NCI-H345 (cell line): ENCODE data around the gene PPIH.
"Not testable (repeated sequence)": the region's sequence is repeated elsewhere in the genome, so short reads cannot be mapped to it uniquely, and the experiment has no call there.

Experiments
- DNase-seq: peaks from one replicate; lab custom pipeline; 2025; lab: John Stamatoyannopoulos, UW

Gene PPIH

DNA sequence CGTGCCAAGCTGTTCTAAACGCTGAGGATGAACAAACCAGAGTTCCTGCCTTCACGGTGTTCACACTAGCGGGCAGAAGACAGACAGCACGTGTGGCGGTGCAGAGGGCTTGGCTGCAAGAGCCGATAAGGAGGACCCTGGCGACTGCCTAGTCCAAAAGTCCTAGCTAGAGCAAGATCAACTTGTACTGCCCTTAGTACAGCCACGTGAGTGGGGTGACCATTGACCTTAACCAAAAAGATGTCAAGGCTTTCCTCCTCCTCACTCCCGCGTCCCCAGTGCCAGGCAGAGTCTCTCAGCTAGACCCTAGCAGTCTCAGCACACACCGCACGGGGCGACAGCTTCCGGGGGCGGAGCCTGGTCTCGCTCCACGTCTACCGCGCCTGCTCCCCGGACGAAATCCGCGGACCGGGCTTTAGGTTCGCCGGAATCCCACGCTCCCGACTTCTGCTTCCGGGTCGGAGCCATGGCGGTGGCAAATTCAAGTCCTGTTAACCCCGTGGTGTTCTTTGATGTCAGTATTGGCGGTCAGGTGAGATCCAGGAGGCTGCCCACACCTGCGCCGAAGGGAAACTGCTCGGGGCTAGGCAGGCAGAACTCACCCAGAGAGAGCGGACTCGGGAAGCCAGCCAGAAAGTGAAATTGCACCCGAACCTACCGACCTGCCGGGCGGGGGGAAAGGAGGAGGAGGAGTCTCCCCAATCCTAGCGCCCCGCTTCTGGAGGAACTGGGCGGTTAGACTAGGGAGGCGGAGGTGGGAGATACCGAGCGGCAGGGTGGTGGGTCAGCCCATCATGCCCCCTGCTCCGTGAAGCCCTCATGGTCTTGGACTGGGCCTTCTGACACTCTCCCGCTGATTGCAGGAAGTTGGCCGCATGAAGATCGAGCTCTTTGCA, at the start of gene PPIH:
PPIH (plus strand) TSS at position 443 of the 896 bp plus-strand sequence; CDS start at position 467, 24 bp downstream.
- peak; percentile 95 for DNase-seq

DNA sequence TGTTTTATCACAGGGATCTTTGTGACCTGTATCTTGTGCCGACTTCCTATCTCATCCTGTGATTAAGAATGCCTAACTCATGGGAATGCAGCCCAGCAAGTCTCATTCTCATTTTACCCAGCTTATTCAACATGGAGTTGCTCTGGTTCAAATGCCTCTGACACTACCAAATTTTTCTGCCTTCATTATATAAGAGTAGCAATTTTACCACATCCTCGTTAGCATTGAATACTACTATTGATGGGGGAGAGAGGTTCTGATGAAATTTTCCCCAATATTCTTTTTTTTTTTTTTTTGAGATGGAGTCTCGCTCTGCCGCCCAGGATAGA, 44.5 kb upstream of the PPIH start:
- no peak for DNase-seq

DNA sequence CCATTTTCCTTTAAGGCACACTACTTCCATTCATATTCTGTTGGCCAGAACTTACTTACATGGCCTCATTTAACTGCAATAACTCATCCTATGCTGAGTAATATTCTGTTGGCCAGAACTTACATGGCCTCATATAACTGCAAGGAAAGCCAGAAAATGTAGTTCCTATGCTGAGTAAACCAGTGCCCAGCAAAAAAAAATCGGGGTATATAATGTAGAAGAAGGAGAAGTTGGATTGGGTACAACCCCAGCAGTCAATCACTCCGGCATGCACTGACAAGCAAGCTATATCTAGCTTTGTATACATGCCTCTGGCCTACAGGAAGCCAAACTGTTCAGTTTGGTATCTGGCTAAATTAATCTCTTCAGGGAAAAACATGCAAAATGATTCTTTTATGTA, 39.4 kb upstream of the PPIH start:
- DNase-seq, result no peak

DNA sequence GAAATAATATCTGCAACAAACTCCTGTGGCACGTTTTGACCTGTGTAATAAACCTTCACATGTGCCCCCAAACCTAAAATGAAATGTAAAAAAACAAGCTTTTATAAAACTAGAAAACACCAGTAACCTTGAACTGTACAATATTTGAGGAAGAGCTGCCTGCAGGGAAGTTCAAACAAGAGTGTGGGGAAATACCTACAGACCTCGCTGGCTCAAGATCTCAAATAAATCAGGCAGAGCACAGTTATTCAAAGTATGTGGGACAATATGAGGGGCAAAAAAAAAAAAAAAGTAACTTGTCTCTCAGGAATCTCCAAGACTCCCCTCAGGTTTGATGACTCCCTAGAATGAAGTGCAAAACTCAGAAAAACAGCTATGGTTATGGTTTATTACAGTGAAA, 37.9 kb upstream of the PPIH start:
- DNase-seq, result no peak

DNA sequence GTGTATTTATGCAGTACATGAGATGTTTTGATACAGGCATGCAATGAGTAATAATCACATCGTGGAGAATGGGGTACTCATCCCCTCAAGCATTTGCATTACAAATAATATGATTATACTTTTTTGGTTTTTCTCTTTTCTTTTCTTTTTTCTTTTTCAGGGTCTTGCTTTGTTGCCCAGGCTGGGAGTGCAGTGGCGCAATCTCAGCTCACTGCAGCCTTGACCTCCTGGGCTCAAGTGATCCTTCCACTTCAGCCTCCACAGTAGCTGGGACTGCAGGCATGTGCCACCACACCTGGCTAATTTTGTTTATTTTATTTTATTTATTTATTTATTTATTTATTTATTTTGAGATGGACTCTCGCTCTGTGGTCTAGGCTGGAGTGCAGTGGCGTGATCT, 37.0 kb upstream of the PPIH start:
- not testable (repeated sequence) for DNase-seq

DNA sequence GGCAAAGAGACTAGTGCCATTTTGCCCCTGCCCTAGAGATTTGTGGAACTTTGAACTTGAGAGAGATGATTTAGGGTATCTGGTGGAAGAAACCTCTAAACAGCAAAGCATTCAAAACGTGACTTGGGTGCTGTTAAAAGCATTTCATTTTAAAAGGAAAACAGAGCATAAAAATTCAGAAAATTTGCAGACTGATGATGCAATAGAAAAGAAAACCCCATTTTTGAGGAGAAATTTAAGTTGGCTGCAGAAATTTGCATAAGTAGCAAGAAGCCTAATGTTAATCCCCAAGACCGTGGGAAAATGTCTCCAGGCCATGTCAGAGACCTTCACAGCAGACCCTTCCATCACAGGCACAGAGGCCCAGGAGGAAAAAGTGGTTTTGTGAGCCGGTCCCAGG, 31.0 kb upstream of the PPIH start:
- not testable (repeated sequence) for DNase-seq

DNA sequence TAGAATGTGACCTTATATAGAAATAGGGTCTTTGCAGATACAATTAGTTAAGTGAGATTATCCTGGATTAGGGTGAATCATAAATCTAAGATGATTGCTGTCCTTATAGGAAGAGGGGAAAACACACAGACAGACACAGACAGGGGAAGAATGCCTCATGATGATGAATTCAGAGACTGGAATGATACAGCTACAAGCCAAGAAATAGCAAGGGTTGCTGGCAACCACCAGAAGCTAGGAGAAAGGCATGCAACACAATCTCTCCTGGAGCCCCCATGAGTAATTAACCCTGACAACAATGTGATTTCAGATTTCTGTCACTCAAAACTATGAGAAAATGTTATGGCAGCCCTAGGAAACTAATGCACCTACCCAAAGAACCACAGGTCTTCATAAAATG, 19.1 kb upstream of the PPIH start:
- DNase-seq, result no peak

DNA sequence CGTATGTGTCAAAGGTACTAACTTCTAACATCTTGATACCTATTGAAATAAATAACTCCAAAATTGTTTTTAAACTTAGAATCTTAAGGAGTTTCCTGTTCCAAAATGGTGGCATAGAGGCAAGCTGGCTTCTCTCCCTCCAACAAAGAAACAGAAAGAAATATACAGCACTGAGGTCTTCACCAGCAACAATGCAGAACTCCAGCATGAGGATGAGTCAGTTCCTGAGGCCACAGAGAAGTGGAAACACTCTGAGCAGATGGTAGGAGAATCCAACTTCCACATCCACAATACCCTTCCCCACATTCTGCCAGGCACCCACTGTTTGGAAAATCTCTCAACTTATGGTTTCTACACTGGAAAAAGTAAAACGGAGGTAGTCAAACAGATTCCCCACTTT, 12.2 kb upstream of the PPIH start:
- no peak for DNase-seq

DNA sequence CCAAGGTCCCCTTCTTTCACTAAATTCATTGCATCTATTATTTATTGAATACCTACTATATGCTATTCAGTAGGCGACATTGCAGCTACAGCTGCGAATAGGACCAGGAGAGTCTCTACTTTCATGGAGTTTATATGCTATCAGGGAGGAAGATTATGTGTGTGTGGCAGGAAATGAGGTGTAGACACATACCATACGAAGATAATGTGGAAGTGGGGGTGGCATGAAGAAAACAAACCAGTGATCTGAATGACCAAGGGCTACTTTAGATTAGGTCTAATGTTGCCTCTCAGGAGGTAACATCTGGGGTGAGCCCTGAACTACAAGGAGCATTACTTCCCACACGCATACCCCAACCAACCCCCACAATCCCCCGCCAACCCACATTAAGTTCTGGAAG, 1.0 kb upstream of the PPIH start:
- no peak for DNase-seq

DNA sequence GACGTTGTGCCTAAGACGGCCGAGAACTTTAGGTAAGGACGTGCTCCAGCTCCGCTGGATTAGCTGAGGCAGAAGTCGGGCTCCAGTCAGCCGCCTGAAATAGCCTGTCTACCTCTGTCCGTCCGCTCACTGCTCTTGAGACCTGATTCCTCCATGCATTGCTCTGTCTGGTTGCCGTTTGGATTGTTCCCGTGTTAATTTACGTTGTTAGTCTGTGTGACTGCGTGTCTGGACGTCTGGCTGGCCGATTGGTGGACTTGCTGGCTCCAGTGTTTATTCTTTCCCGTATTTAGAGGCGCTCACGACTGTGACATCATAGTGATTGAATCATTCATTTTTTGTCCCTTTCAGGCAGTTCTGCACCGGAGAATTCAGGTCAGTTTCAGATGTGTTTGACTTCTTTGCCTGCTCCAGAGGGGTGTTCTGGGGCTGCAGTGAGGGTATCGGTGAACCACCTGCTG, 684 bp downstream of the PPIH start:
- no peak for DNase-seq

DNA sequence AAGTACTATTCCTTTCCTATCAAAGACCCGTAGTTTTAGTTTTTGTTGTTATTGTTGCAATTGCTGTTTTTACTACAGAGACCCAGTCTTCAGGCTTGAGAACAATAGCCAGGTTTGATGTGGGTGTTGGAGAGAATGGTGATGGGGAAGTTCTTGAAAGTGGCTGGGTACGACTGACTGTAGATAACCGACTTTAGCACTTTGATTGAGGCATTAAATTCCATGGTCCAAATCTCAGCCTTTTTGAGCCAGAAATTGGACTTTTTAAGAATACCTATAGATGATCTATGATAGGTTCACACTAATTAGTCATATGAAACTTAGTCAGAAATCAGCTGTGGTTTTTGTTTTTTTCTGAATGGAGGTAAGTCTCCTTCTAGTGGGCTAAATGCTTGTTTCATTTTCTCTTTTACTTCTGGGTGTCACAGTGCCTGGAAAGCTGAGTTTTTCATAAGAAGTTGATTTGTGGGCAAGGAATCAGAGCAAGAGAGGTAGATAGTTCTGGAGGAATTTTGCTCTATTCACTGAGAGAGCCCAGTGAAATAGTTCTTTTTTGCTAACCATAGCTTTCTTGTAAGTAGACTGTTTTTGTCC, 2.8 kb downstream of the PPIH start:
- DNase-seq, result no peak

DNA sequence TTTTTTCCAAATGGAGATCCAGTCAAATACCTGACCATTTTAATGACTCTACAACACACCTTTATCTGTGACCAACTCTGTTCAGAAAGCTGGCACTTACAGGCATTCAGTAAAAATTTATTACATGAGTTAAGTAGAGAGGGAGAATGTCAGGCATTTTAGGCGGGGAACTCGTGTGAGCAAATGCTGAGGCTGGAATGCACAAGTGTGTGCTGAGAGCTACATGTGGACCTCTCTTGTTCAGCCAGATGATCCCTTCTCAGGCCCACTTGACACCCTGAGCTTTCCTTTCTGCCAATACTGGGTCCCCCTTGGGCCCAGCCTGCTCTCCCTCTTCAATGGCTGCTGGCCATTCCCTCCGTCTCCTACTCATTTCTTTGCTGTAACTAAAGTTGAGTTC, 11.7 kb downstream of the PPIH start:
- DNase-seq, result no peak

DNA sequence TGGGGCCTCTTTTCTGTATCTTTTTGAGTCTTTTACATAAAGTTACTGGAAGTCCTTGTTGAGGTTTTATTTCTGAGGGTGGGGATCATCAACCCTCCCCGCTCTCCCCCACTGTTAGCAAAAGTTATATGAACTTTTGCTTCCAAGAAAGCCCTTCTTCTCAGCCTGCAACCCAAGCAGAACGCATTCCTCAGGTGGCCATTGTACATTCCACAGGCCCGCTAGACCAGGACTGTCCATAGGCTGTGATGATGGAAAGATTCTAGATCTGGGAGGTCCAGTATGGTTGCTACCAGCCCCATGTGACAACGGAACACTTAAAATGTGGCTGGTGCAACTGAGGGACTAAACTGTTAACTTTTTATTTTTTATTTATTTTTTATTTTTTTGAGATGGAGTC, 12.2 kb downstream of the PPIH start:
- DNase-seq, result no peak

DNA sequence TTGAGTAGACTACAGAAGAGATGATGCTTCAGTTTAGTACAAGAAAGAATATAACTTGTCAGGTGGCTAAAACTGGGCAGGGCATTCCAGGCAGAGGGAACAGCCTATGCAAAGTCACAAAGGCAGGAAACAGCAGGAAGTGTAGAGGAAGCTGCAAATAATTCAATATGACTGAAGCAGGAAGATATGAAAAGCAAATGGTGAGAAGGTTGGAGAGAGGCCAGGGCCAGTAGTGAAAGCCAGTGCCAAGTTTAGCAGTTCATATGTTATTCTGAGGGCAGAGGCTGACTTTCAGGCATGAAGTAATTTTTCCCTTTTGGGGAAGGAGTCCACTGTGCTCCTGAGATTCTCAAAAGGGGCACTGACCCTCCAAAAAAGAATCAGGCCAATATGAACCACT, 16.0 kb downstream of the PPIH start:
- DNase-seq, result no peak

DNA sequence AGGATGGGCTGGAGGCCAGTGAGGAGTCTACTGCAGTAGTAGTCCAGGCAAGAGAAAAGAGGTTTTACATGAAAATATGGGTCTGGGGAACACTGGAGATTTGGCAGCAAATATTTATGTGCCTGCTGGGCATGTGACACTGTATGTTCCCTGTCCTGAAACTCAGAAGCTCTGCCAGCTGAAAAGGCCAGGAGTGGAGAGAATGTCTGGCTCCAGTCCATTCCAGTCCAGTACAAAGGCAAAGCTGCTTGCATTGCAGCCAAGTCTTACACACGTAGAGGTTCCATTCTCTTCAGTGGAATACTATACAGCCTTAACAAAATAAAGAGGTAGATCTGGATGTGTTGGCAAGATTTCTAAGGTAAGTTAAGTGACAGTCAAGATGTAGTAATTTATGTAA, 16.5 kb downstream of the PPIH start:
- no peak for DNase-seq

DNA sequence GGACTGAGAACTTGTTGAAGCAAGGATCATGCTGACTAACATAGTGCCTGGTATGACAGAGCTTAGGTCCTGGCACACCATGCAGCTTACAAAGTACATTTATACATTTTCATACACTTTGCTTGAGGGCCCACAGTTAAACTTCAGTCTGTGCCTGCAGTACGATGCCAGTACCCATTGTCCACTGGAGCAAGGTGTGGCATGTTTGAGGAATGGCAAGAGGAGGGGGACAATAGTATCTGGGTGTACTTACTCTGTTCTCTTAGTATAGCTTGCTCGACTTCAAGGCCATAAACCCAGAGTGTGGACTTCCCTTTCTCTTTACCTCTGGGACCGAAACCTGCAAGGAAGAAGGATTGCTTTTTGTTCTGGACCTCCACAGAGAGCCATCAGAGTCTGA, 17.2 kb downstream of the PPIH start:
- DNase-seq, result no peak

DNA sequence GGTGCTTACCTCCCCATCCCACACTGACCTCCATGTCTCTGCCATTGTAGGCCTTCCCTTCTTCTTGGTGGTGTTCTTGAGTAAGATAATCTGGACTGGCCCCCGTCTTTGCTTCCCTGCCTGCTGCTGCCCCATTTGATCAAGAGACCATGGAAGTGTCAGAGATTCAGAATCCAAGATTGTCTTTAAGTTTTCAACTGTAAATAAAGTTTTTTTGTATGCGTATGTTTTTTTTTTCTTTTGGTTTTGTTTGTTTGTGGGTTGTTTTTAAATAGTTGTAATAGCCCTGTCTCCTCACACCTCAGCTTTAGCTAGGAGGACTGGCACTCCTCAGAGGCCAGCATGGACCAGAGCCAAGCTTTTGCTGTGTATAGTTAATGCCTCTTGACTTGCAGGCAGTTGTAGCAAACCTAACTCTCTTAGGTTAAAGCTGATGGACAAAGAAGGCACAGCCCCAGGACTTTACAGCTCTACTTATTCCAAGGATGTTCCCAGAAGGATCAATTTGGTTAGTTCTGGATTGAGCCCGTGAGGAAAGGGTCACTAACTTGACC, 18.4 kb downstream of the PPIH start:
- DNase-seq, result no peak

DNA sequence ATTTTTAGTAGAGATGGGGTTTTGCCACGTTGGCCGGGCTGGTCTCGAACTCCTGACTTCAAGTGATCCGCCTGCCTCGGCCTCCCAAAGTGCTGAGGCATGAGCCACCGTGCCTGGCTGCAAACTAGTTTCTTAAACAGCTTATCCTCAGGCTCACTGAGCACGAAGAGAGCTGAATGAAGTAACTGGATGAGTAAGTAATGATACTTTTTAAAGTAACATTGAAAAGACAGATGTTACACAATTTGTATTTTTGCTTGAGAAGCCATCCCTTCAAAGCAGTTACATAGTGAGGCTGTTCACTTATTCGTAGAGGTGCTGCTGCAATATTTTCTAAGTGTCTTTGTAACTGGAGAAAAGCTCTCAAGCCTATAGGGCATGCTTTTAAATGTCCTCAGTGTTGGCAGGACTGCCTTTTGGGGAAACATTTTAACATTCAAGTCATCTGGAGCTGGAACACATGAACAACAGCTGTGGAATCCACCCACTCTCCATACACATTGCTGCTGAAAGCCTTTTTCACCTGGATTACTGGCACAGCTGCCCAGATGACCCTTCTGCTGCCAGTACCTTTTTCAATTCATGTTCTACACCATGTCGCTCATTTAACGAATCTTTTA, 21.3 kb downstream of the PPIH start:
- DNase-seq, result no peak

DNA sequence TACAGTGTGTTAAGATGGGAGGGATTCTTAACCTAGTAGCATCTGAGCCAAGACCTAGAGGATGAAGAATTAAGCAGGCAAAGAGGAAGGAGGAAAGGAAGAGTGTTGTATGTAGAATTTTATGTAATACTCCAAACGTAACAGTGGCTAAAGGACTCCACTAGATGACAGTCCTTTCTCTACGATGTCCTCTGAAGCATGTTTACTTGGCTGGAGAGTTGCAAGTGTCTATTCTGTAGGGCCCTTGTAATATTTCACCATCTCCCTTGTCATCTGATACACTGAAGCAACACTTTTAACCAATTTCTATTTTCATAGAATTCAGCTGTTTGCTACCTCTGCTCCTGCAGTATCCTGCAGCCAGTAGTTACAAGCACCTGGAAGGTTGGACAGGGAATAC, 21.8 kb downstream of the PPIH start:
- DNase-seq, result no peak

DNA sequence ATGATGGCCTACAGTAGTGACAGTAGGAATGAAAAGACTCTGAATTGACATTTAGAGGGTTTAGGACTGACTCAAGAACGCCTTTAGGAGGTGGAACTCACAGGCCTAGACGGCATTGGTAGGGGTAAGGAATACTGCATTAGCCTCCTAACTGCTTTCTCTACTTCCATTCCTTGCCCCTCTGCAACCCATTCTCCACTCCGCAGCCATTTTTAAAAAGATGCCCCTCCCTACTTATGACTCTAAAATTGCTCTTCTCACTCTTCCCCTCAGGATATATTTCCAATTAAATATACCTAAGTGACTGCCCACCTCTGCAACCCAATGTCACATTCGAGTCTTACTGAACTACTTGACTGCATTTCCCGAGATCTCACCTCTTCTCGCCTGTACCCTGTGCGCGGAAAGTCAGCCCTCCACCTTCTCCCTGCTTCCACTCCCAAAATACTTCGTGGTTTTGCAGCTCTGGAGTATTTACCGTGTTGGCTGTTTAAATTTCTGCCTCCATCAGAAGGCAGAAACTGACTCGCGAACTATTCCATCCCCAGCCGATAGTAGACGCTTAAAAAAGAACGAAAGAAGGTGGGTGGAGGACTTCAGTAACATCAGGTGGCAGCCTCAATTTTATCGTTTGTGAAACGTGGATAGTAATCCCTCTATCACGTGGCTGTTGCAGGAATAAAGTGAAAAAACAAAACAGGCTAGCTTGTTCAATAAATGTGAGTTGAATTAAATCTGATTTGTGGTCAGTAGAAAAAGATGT, 22.9 kb downstream of the PPIH start:
- DNase-seq, result peak; percentile 24

DNA sequence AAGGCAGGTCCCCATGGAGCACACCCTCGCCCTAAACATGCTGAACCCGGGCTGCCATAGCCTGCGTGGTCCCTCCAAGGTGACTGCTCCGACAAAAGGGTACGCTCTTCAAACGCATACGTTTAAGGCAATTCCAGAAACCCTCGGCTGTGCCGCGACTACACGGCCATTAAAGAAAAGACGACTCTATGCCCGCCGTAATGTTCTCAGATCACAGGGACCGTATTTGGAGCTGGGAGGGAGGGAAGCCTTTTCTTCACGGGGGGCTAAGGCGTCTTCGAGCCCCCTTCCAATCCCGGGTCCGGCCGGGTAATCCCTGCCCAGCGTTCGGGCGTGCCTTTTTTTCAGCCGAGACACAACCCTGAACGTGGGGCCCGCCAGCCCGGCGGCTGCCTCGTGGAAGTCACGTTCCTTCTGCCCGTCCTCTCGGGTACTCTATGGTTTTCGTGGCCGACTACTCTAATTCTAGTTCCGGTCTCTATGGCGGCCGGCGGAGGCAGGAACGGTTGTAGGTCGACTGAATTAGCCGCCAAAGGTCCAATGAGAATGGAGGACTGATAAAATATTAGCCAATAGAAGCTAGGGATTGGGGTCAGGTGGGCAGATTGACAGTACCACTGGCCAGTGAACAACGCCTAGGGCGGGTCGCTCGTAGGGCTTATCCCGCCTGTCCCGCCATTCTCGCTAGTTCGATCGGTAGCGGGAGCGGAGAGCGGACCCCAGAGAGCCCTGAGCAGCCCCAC, 23.7 kb downstream of the PPIH start, which contains the start of gene YBX1:
YBX1 (plus strand) TSS at position 678 of the 743 bp plus-strand sequence. CDS start 148 bp downstream, outside the sequence.
- DNase-seq, result peak; percentile 98

DNA sequence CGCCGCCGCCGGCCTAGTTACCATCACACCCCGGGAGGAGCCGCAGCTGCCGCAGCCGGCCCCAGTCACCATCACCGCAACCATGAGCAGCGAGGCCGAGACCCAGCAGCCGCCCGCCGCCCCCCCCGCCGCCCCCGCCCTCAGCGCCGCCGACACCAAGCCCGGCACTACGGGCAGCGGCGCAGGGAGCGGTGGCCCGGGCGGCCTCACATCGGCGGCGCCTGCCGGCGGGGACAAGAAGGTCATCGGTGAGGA, 24.2 kb downstream of the PPIH start:
- not testable (repeated sequence) for DNase-seq
